SU-DHL-6 (cell line): ENCODE data around the gene EIF5A.

Experiments
- EZH2phosphoT487 ChIP-seq: fragments of 200-600 bp; sonication (generic), shearing (Covaris generic); conservative IDR thresholded peaks from 2 replicates; pipeline ENCODE4 v1.6.1; 2018; ENCODE audit warnings: mild to moderate bottlenecking, antibody characterized with exemption, low read length, moderate library complexity, mixed read lengths
- TF ChIP-seq, protein P1 (sequence below): fragments of 200-600 bp; sonication (generic); IDR thresholded peaks from one replicate; pipeline ENCODE4 v1.5.1; 2017; ENCODE audit warnings: antibody characterized with exemption, mild to moderate bottlenecking, low read length, moderate library complexity; ENCODE audit not compliant: insufficient read depth, poor library complexity, severe bottlenecking

DNA sequence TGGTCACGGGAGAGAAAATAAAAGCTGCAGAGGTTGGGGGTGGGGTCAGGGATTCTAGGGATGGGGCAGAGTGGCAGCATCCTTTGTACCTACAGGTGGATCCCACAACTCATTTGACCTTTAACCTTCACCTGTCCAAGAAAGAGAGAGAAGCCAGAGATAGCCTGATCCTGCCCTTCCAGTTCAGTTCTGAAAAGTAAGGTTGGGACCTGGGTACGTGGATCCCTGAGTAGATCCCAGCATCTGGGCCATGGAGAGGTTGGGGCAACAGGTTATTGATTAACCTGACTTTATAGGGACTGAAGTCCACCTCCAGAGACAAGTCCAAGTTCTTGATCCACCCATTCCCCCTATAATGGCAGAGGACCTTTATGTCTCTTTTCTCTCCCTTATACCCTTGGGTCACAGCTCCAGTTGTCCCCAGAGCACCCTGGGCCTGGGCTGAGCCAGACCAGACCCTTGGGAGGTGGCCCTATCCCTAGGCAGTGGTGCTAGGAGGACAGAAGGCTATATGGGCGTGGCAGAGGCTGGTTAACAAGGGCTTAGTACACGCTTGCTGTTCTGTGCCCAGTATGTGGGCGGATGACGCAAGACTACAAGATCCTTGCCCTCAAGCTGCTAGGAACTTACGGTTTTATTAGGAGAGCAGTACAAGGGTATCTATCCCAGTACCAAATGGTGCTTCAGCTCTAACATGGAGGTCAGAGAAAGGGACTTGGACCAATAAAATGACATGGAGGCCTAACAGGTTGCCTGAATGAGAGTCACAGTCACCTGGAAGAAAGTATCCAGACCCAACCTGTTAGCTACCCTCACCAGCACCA, 48.5 kb upstream of the EIF5A start:
- no peak for TF ChIP-seq EZH2phosphoT487
- TF ChIP-seq, protein P1, sequence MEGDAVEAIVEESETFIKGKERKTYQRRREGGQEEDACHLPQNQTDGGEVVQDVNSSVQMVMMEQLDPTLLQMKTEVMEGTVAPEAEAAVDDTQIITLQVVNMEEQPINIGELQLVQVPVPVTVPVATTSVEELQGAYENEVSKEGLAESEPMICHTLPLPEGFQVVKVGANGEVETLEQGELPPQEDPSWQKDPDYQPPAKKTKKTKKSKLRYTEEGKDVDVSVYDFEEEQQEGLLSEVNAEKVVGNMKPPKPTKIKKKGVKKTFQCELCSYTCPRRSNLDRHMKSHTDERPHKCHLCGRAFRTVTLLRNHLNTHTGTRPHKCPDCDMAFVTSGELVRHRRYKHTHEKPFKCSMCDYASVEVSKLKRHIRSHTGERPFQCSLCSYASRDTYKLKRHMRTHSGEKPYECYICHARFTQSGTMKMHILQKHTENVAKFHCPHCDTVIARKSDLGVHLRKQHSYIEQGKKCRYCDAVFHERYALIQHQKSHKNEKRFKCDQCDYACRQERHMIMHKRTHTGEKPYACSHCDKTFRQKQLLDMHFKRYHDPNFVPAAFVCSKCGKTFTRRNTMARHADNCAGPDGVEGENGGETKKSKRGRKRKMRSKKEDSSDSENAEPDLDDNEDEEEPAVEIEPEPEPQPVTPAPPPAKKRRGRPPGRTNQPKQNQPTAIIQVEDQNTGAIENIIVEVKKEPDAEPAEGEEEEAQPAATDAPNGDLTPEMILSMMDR, result no peak
